SK-N-SH treated with all-trans-retinoic acid at 6 μM for 48 hours (cell line): ENCODE results near the gene CLEC11A.

Experiments used
- ATAC-seq: fragments of 200-7000 bp; cut with Tn5 transposase; 3 replicates; pipeline ENCODE4 v1.9.1; 2020; ENCODE audit warnings: mild to moderate bottlenecking, moderate library complexity
- ARNTL ChIP-seq: fragments of 450-650 bp; formaldehyde crosslinking; IDR thresholded peaks from 2 replicates; pipeline ENCODE4 v1.5.0; 2020; ENCODE audit warnings: low read depth, mild to moderate bottlenecking, moderate library complexity, borderline replicate concordance
- CSDC2 ChIP-seq: fragments of 250-450 bp; sonication (Bioruptor Pico); IDR thresholded peaks from 2 replicates; pipeline ENCODE4 v1.5.0; 2020; ENCODE audit warnings: mild to moderate bottlenecking, moderate library complexity
- CSRNP3 ChIP-seq: fragments of 250-450 bp; sonication (Bioruptor Pico); IDR thresholded peaks from 2 replicates; pipeline ENCODE4 v1.5.1; 2021; ENCODE audit warnings: mild to moderate bottlenecking, moderate library complexity
- GLIS3 ChIP-seq: fragments of 250-450 bp; sonication (Bioruptor Pico); IDR thresholded peaks from 2 replicates; pipeline ENCODE4 v1.5.0; 2020; ENCODE audit warnings: mild to moderate bottlenecking, moderate library complexity
- ISL1 ChIP-seq: fragments of 250-450 bp; sonication (Bioruptor Pico); IDR thresholded peaks from 2 replicates; pipeline ENCODE4 v2.1.2; 2022; ENCODE audit warnings: mild to moderate bottlenecking, moderate library complexity
- OSR1 ChIP-seq: fragments of 250-450 bp; sonication (Bioruptor Pico); IDR thresholded peaks from 2 replicates; pipeline ENCODE4 v1.8.0; 2022; ENCODE audit warnings: moderate library complexity, mild to moderate bottlenecking, inconsistent platforms
- PATZ1 ChIP-seq: fragments of 250-450 bp; sonication (Bioruptor Pico); IDR thresholded peaks from 2 replicates; pipeline ENCODE4 v1.8.0; 2020; ENCODE audit warnings: mild to moderate bottlenecking, moderate library complexity, borderline replicate concordance
- POU6F1 ChIP-seq: fragments of 250-450 bp; sonication (Bioruptor Pico); IDR thresholded peaks from 2 replicates; pipeline ENCODE4 v1.8.0; 2021; ENCODE audit warnings: low read depth, mild to moderate bottlenecking, moderate library complexity, borderline replicate concordance
- PPARA ChIP-seq: fragments of 250-450 bp; sonication (Bioruptor Pico); IDR thresholded peaks from 2 replicates; pipeline ENCODE4 v1.5.0; 2020; ENCODE audit warnings: mild to moderate bottlenecking, borderline replicate concordance
- RARB ChIP-seq: fragments of 250-450 bp; sonication (Bioruptor Pico); IDR thresholded peaks from 2 replicates; pipeline ENCODE4 v1.8.0; 2021; ENCODE audit warnings: mild to moderate bottlenecking, moderate library complexity
- SNAI2 ChIP-seq: fragments of 250-450 bp; sonication (Bioruptor Pico); IDR thresholded peaks from 2 replicates; pipeline ENCODE4 v1.5.0; 2020; ENCODE audit warnings: mild to moderate bottlenecking, moderate library complexity
- TCF4 ChIP-seq: fragments of 250-450 bp; sonication (Bioruptor Pico); IDR thresholded peaks from 2 replicates; pipeline ENCODE4 v1.8.0; 2021; ENCODE audit warnings: mild to moderate bottlenecking, moderate library complexity, borderline replicate concordance
- TOX ChIP-seq: fragments of 250-450 bp; sonication (Bioruptor Pico); IDR thresholded peaks from 2 replicates; pipeline ENCODE4 v1.8.0; 2021; ENCODE audit warnings: mild to moderate bottlenecking, moderate library complexity, borderline replicate concordance
- TSHZ2 ChIP-seq: fragments of 250-450 bp; sonication (Bioruptor Pico); IDR thresholded peaks from 2 replicates; pipeline ENCODE4 v1.5.0; 2020; ENCODE audit warnings: mild to moderate bottlenecking, moderate library complexity
- ZC3H10 ChIP-seq: fragments of 250-450 bp; sonication (Bioruptor Pico); IDR thresholded peaks from 2 replicates; pipeline ENCODE4 v1.5.1; 2021; ENCODE audit warnings: mild to moderate bottlenecking, moderate library complexity
- ZFP30 ChIP-seq: fragments of 450-650 bp; formaldehyde crosslinking; IDR thresholded peaks from 2 replicates; pipeline ENCODE4 v1.5.0; 2022; ENCODE audit warnings: mild to moderate bottlenecking, moderate library complexity
- ZNF565 ChIP-seq: fragments of 450-650 bp; formaldehyde crosslinking; conservative IDR thresholded peaks from 2 replicates; pipeline ENCODE4 v1.5.0; 2020; ENCODE audit warnings: low read depth, mild to moderate bottlenecking, moderate library complexity
- ZNF8 ChIP-seq: fragments of 450-650 bp; formaldehyde crosslinking; IDR thresholded peaks from 2 replicates; pipeline ENCODE4 v1.5.0; 2020; ENCODE audit warnings: mild to moderate bottlenecking, moderate library complexity
- TF ChIP-seq, protein P1 (sequence below): fragments of 250-450 bp; sonication (Bioruptor Pico); IDR thresholded peaks from 2 replicates; pipeline ENCODE4 v1.5.1; 2020; ENCODE audit warnings: low read depth, mild to moderate bottlenecking, moderate library complexity

CLEC11A gene

GRCh38 chr19:50718255-50719118 is 4.7 kb upstream of the CLEC11A start:
- ATAC-seq: peak; percentile 28
- TF ChIP-seq TOX (CRISPR knock-in tag) (no peak), ZC3H10 (CRISPR knock-in tag) (no peak)

DNA sequence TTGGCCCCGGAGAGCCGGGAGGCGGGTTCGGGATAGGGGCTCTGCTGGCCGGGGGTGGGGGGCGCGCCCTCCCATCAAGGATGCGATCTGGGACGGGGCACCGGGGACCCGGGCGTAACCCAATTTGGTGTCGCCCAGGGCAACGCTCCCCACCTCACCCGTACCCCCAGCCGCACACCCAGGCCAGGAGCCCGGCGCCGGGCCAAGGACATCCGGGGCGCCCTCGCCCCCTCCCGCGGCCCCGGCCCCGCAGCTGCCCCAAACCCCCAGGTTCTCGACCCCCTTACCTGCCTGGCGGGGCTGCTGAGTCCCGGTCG is 4.1 kb upstream of the CLEC11A start:
- ATAC-seq: no peak; the same call in 2 of the 3 replicates
- no peak for TF ChIP-seq ZFP30 (CRISPR knock-in tag)

GRCh38 chr19:50719566-50719965 is 3.6 kb upstream of the CLEC11A start, which contains the start of gene SHANK1:
Gene SHANK1, minus strand, starts transcription at chr19:50719802. Its CDS starts 2,883 bp downstream, at chr19:50716919.
- TF ChIP-seq CSRNP3 (CRISPR knock-in tag) (no peak), ARNTL (CRISPR knock-in tag) (no peak), GLIS3 (CRISPR knock-in tag) (no peak), ZNF565 (CRISPR knock-in tag) (no peak), SNAI2 (no peak), POU6F1 (CRISPR knock-in tag) (no peak), PPARA (no peak), TOX (CRISPR knock-in tag) (no peak), ZC3H10 (CRISPR knock-in tag) (no peak), TSHZ2 (CRISPR knock-in tag) (no peak), ZNF8 (no peak), PATZ1 (no peak), TCF4 (CRISPR knock-in tag) (no peak), ISL1 (CRISPR knock-in tag) (no peak), OSR1 (no peak), ZFP30 (CRISPR knock-in tag) (no peak), RARB (CRISPR knock-in tag) (no peak), CSDC2 (no peak)
- TF ChIP-seq, protein P1, sequence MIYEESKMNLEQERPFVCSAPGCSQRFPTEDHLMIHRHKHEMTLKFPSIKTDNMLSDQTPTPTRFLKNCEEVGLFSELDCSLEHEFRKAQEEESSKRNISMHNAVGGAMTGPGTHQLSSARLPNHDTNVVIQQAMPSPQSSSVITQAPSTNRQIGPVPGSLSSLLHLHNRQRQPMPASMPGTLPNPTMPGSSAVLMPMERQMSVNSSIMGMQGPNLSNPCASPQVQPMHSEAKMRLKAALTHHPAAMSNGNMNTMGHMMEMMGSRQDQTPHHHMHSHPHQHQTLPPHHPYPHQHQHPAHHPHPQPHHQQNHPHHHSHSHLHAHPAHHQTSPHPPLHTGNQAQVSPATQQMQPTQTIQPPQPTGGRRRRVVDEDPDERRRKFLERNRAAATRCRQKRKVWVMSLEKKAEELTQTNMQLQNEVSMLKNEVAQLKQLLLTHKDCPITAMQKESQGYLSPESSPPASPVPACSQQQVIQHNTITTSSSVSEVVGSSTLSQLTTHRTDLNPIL: no peak
- no peak for ATAC-seq
